WTC11 (cell line): ENCODE results near the gene RETREG1. TPM values are rescaled to one million over a fixed set of nuclear protein-coding genes. Genes with fewer than 3 reads are reported as not detected.

Experiments used
- ATAC-seq: fragments of 200-7000 bp; cut with Tn5 transposase; 2 replicates; pipeline ENCODE4 v1.10.0; 2021; ENCODE audit warnings: mild to moderate bottlenecking, moderate library complexity
- CTCF ChIA-PET: fragments of 300-600 bp; sonication (Branson Sonifier 250); formaldehyde crosslinking; loops from one replicate; lab custom pipeline; 2021; ENCODE audit warnings: antibody characterized with exemption; lab: Charles Lee
- POLR2A ChIA-PET: fragments of 350-600 bp; sonication (Branson Sonifier 250); formaldehyde crosslinking; loops from one replicate; lab custom pipeline; 2021; ENCODE audit warnings: antibody characterized with exemption; lab: Charles Lee
- DNase-seq: peaks from one replicate; pipeline ENCODE4 v3.0.0; 2021; ENCODE audit warnings: low spot score
- H3K27ac Mint-ChIP-seq: 2 replicates; pipeline ENCODE4 v1.8.0; 2021; ENCODE audit warnings: mixed read lengths
- H3K27me3 Mint-ChIP-seq: 2 replicates; pipeline ENCODE4 v1.8.0; 2021; ENCODE audit warnings: low read depth, mild to moderate bottlenecking, moderate library complexity, mixed read lengths
- H3K36me3 Mint-ChIP-seq: 2 replicates; pipeline ENCODE4 v1.8.0; 2021; ENCODE audit warnings: mixed read lengths
- H3K4me1 Mint-ChIP-seq: 2 replicates; pipeline ENCODE4 v1.8.0; 2022; ENCODE audit warnings: mixed read lengths
- H3K4me3 Mint-ChIP-seq: 2 replicates; pipeline ENCODE4 v1.8.0; 2021; ENCODE audit warnings: mild to moderate bottlenecking, moderate library complexity, mixed read lengths
- H3K9me3 Mint-ChIP-seq: 2 replicates; pipeline ENCODE4 v1.8.0; 2021; ENCODE audit warnings: mixed read lengths
- CREB1 ChIP-seq: sonication (generic); formaldehyde crosslinking; IDR thresholded peaks from 2 replicates; pipeline ENCODE4 v1.8.0; 2023; ENCODE audit warnings: mild to moderate bottlenecking, missing genetic modification reagents
- ELF4 ChIP-seq: sonication (generic); formaldehyde crosslinking; IDR thresholded peaks from 2 replicates; pipeline ENCODE4 v1.8.1; 2022; ENCODE audit warnings: low read depth, mild to moderate bottlenecking, moderate library complexity, missing genetic modification reagents
- ESRRA ChIP-seq: sonication (generic); formaldehyde crosslinking; IDR thresholded peaks from 2 replicates; pipeline ENCODE4 v1.8.1; 2022; ENCODE audit warnings: mild to moderate bottlenecking, missing genetic modification reagents, borderline replicate concordance
- ETV6 ChIP-seq: sonication (generic); formaldehyde crosslinking; IDR thresholded peaks from 2 replicates; pipeline ENCODE4 v1.8.1; 2022; ENCODE audit warnings: mild to moderate bottlenecking, missing genetic modification reagents
- FOXP4 ChIP-seq: sonication (generic); formaldehyde crosslinking; IDR thresholded peaks from 2 replicates; pipeline ENCODE4 v1.8.0; 2022; ENCODE audit warnings: mild to moderate bottlenecking, missing genetic modification reagents
- GTF2I ChIP-seq: fragments of 250-450 bp; sonication (Bioruptor Pico); conservative IDR thresholded peaks from 2 replicates; pipeline ENCODE4 v1.4.0; 2021; ENCODE audit warnings: mild to moderate bottlenecking
- HMGXB4 ChIP-seq: sonication (generic); formaldehyde crosslinking; IDR thresholded peaks from 2 replicates; pipeline ENCODE4 v1.8.1; 2023; ENCODE audit warnings: mild to moderate bottlenecking, moderate library complexity, missing genetic modification reagents
- IRF2 ChIP-seq: sonication (generic); formaldehyde crosslinking; IDR thresholded peaks from 2 replicates; pipeline ENCODE4 v1.8.0; 2022; ENCODE audit warnings: low read depth, missing genetic modification reagents, borderline replicate concordance
- JUN ChIP-seq: sonication (generic); formaldehyde crosslinking; IDR thresholded peaks from 2 replicates; pipeline ENCODE4 v1.8.0; 2023; ENCODE audit warnings: mild to moderate bottlenecking, missing genetic modification reagents
- MAX ChIP-seq: sonication (generic); formaldehyde crosslinking; IDR thresholded peaks from 2 replicates; pipeline ENCODE4 v1.8.0; 2022; ENCODE audit warnings: mild to moderate bottlenecking, missing genetic modification reagents
- MYBL2 ChIP-seq: sonication (generic); formaldehyde crosslinking; IDR thresholded peaks from 2 replicates; pipeline ENCODE4 v1.8.1; 2023; ENCODE audit warnings: mild to moderate bottlenecking, moderate library complexity, missing genetic modification reagents
- NFYB ChIP-seq: sonication (generic); formaldehyde crosslinking; conservative IDR thresholded peaks from 2 replicates; pipeline ENCODE4 v1.8.0; 2022; ENCODE audit warnings: low read depth, missing genetic modification reagents
- PRRX2 ChIP-seq: fragments of 250-450 bp; sonication (Bioruptor Pico); IDR thresholded peaks from 2 replicates; pipeline ENCODE4 v1.8.0; 2021; ENCODE audit warnings: mild to moderate bottlenecking
- SMAD3 ChIP-seq: sonication (generic); formaldehyde crosslinking; IDR thresholded peaks from 2 replicates; pipeline ENCODE4 v1.8.0; 2022; ENCODE audit warnings: missing genetic modification reagents, mild to moderate bottlenecking, borderline replicate concordance
- SMAD4 ChIP-seq: sonication (generic); formaldehyde crosslinking; IDR thresholded peaks from 2 replicates; pipeline ENCODE4 v1.8.0; 2022; ENCODE audit warnings: mild to moderate bottlenecking, missing genetic modification reagents
- SOX15 ChIP-seq: fragments of 250-450 bp; sonication (Bioruptor Pico); IDR thresholded peaks from 2 replicates; pipeline ENCODE4 v1.9.0; 2021; ENCODE audit warnings: mild to moderate bottlenecking
- STAT6 ChIP-seq: sonication (generic); formaldehyde crosslinking; conservative IDR thresholded peaks from 2 replicates; pipeline ENCODE4 v1.8.1; 2023; ENCODE audit warnings: mild to moderate bottlenecking, low read depth, missing genetic modification reagents, moderate library complexity
- TCF7 ChIP-seq: sonication (generic); formaldehyde crosslinking; IDR thresholded peaks from 2 replicates; pipeline ENCODE4 v1.8.0; 2022; ENCODE audit warnings: mild to moderate bottlenecking, low read depth, missing genetic modification reagents, moderate library complexity
- TEAD1 ChIP-seq: sonication (generic); formaldehyde crosslinking; IDR thresholded peaks from 2 replicates; pipeline ENCODE4 v1.8.0; 2022; ENCODE audit warnings: mild to moderate bottlenecking, missing genetic modification reagents
- TEAD4 ChIP-seq: sonication (generic); formaldehyde crosslinking; IDR thresholded peaks from 2 replicates; pipeline ENCODE4 v1.8.0; 2022; ENCODE audit warnings: mild to moderate bottlenecking, missing genetic modification reagents
- ZNF396 ChIP-seq: fragments of 250-450 bp; sonication (Bioruptor Pico); IDR thresholded peaks from 2 replicates; pipeline ENCODE4 v1.8.0; 2021; ENCODE audit warnings: mild to moderate bottlenecking, moderate library complexity, borderline replicate concordance
- total RNA-seq: library from RNA; stranded (reverse); gene quantifications from 3 replicates; pipeline ENCODE4 v1.2.3, GENCODE V29; 2021
- TF ChIP-seq, protein P1 (sequence below): sonication (generic); formaldehyde crosslinking; conservative IDR thresholded peaks from 2 replicates; pipeline ENCODE4 v1.8.1; 2022; ENCODE audit warnings: mild to moderate bottlenecking, missing genetic modification reagents
- TF ChIP-seq, protein P2 (sequence below): sonication (generic); formaldehyde crosslinking; IDR thresholded peaks from 2 replicates; pipeline ENCODE4 v1.8.1; 2023; ENCODE audit warnings: mild to moderate bottlenecking, missing genetic modification reagents

RETREG1 gene
- total RNA-seq, 1 experiment from 2014 or later, result 2.2 TPM

GRCh38 chr5:16505904-16506303 is 110.9 kb downstream of the RETREG1 start (continued):
- TF ChIP-seq SMAD3 (CRISPR knock-in tag) (no peak), SOX15 (CRISPR knock-in tag) (no peak), TEAD4 (no peak), FOXP4 (CRISPR knock-in tag) (no peak), STAT6 (CRISPR knock-in tag) (no peak), SMAD4 (no peak), CREB1 (no peak), ZNF396 (CRISPR knock-in tag) (no peak), ELF4 (no peak), JUN (CRISPR knock-in tag) (no peak), ETV6 (CRISPR knock-in tag) (no peak)
- TF ChIP-seq, protein P1, sequence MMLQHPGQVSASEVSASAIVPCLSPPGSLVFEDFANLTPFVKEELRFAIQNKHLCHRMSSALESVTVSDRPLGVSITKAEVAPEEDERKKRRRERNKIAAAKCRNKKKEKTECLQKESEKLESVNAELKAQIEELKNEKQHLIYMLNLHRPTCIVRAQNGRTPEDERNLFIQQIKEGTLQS (CRISPR knock-in tag), result no peak

DNA sequence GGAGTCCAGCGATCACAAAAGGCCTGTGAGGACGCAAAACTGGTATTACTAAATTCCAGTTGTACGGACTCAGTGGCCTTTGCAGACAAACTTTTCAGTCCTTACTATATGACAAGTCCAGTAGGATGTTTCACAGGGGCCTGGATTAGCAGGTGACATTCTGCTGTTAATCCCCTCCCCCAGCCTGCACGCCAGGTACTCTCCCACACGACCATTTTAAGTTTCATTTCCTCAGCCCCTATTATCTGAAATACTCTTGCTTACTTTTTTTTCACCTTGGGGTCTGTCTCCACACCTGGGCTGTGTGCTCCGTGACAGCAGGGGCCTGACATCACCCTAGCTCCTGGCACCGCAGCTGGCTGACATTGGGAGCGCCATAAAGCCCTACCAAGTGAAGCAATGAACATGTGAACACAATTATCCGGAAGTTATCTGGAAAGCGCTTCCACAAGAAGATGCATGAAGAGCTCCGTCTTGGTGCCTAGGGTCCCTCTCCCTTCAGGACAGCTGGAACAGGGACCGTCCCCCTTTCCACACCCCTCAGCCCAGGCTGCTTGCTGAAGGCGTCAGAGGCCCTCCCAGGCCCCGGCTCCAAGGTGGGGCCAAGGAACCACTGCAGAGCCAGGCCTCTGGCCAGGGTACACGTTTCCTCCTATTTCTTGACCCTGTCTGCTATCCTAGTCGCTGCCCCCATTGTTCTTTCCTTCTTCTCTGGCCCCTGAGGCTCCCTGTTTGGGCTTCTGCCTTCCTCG is 111.5 kb downstream of the RETREG1 start:
- Mint-ChIP-seq H3K27me3 (no peaks in the 10 kb centered on the region), H3K36me3 (no peaks in the 10 kb centered on the region), H3K4me3 (no peak overlapping the region), H3K9me3 (no peaks in the 10 kb centered on the region), H3K4me1 (peaks cover 11% of the 10 kb centered on the region), H3K27ac (no peak overlapping the region; the same call in 1 of the 2 replicates)
- ATAC-seq (no peak), DNase-seq (no peak)
- POLR2A ChIA-PET, result no interaction called here
- TF ChIP-seq GTF2I (CRISPR knock-in tag) (no peak), NFYB (no peak), TCF7 (CRISPR knock-in tag) (no peak), IRF2 (CRISPR knock-in tag) (no peak)
- TF ChIP-seq, protein P2, sequence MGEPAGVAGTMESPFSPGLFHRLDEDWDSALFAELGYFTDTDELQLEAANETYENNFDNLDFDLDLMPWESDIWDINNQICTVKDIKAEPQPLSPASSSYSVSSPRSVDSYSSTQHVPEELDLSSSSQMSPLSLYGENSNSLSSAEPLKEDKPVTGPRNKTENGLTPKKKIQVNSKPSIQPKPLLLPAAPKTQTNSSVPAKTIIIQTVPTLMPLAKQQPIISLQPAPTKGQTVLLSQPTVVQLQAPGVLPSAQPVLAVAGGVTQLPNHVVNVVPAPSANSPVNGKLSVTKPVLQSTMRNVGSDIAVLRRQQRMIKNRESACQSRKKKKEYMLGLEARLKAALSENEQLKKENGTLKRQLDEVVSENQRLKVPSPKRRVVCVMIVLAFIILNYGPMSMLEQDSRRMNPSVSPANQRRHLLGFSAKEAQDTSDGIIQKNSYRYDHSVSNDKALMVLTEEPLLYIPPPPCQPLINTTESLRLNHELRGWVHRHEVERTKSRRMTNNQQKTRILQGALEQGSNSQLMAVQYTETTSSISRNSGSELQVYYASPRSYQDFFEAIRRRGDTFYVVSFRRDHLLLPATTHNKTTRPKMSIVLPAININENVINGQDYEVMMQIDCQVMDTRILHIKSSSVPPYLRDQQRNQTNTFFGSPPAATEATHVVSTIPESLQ (CRISPR knock-in tag), result no peak
- CTCF ChIA-PET, result no interaction called here

GRCh38 chr5:16504571-16504970 is 112.2 kb downstream of the RETREG1 start:
- CTCF ChIA-PET, result no interaction called here
- TF ChIP-seq TEAD1 (CRISPR knock-in tag) (no peak), ESRRA (CRISPR knock-in tag) (no peak), PRRX2 (no peak), MAX (CRISPR knock-in tag) (no peak), HMGXB4 (CRISPR knock-in tag) (no peak), MYBL2 (CRISPR knock-in tag) (no peak)

More at GRCh38 chr5:16504571-16504970, 112.2 kb downstream of the RETREG1 start:
- Mint-ChIP-seq H3K27ac (no peak overlapping the region), H3K4me3 (no peak overlapping the region), H3K4me1 (peaks cover 11% of the 10 kb centered on the region), H3K9me3 (no peaks in the 10 kb centered on the region), H3K27me3 (no peaks in the 10 kb centered on the region), H3K36me3 (no peaks in the 10 kb centered on the region)
- DNase-seq (no peak), ATAC-seq (no peak)
- POLR2A ChIA-PET, result no interaction called here
